ENCODE results near the gene CCDC14. TPM values are rescaled to one million over a fixed set of nuclear protein-coding genes. Genes with fewer than 3 reads are reported as not detected.
A peak's percentile ranks its signal among the peaks of the same experiment; 100 is the strongest.

CCDC14 gene
- total and polyA plus RNA-seq, 2 of the 4 experiments (the other 2 are of a cell fraction): 82.1 to 109 TPM

GRCh38 chr3:123914829-123915228, 46.2 kb downstream of the CCDC14 start:
- no peak overlapping the region for H2AK9ac ChIP-seq (replicated peaks; ENCODE audit: low read depth, low read length, poor library complexity)
- H3K36me3 ChIP-seq (ENCODE audit: control insufficient read depth, insufficient read depth, low read length): peaks cover 19% of the 10 kb centered on the region
- H3K4me1 ChIP-seq (ENCODE audit: control insufficient read depth, insufficient read depth, low read length): no peaks in the 10 kb centered on the region
- no peak overlapping the region for H3K27ac ChIP-seq (ENCODE audit: insufficient read depth, low read length)
- H2AFZ ChIP-seq (replicated peaks; ENCODE audit: low read length, poor library complexity): no peak overlapping the region
- ChIA-PET POLR2A (ENCODE audit: unreplicated experiment) (no interaction called here), CTCF (no interaction called here)
- no peak overlapping the region for H3K14ac ChIP-seq (replicated peaks; ENCODE audit: low read depth, low read length)
- H3K9me1 ChIP-seq (ENCODE audit: insufficient read depth, low read length): peaks cover 13% of the 10 kb centered on the region; the same call in 1 of the 2 replicates
- no peaks in the 10 kb centered on the region for H3K9me3 ChIP-seq (ENCODE audit: control insufficient read depth, insufficient read depth, low read length)
- H2BK5ac ChIP-seq (ENCODE audit: low read depth, low read length, poor library complexity, severe bottlenecking): no peak overlapping the region
- WGBS, 2 experiments (ENCODE audit: extremely low coverage in 2 of 2, insufficient read length in 1 of 2): no CpG with 5 or more reads among the region's 5 CpGs
- H3K9ac ChIP-seq (ENCODE audit: low read depth, low read length): no peak overlapping the region
- no peak overlapping the region for H4K5ac ChIP-seq (ENCODE audit: low read depth, low read length)
- ATAC-seq (ENCODE audit: low read depth) (no peak), DNase-seq (no peak)
- no peak overlapping the region for H3K23ac ChIP-seq (ENCODE audit: low read depth, low read length)
- no peak overlapping the region for H3K4me3 ChIP-seq (ENCODE audit: insufficient read depth, low read depth, low read length)
- H3K79me1 ChIP-seq (ENCODE audit: low read depth in 1 of 2, low read length in 2 of 2): peaks cover 5 to 15% of the 10 kb centered on the region in 2 experiments
- no peaks in the 10 kb centered on the region for H4K20me1 ChIP-seq (ENCODE audit: insufficient read depth, low read length)
- H2AK5ac ChIP-seq (ENCODE audit: low read depth, low read length): no peak overlapping the region
- no peak overlapping the region for H2BK15ac ChIP-seq (ENCODE audit: low read depth, low read length)
- H4K91ac ChIP-seq (ENCODE audit: insufficient read depth, low read depth, low read length): no peak overlapping the region
- intact Hi-C loops (cut with micrococcal nuclease) (no loop called here), in situ Hi-C loops (cut with MboI; ENCODE audit: low sequenced_read_pairs) (no loop called here), dilution Hi-C loops (cut with HindIII; ENCODE audit: low sequenced_read_pairs, unreplicated experiment) (no loop called here)
- no peak overlapping the region for H3K18ac ChIP-seq (ENCODE audit: low read depth, low read length)
- no peaks in the 10 kb centered on the region for H3K27me3 ChIP-seq (ENCODE audit: control insufficient read depth, insufficient read depth, low read length)
- TF ChIP-seq SMC3 (IDR thresholded peaks at IDR 0.05; ENCODE audit: low read depth, low read length) (no peak), NFE2L2 (IDR thresholded peaks at IDR 0.05; ENCODE audit: low read depth, low read length) (no peak), CEBPB (IDR thresholded peaks at IDR 0.05; ENCODE audit: low read depth, low read length) (no peak), MXI1 (IDR thresholded peaks at IDR 0.05; ENCODE audit: borderline replicate concordance, low read depth, low read length) (no peak), BHLHE40 (IDR thresholded peaks at IDR 0.05; ENCODE audit: low read depth, low read length) (no peak), RAD21 (IDR thresholded peaks at IDR 0.05; ENCODE audit: low read length) (no peak), ELK1 (IDR thresholded peaks at IDR 0.05; ENCODE audit: borderline replicate concordance, low read depth, low read length) (no peak), FOS (IDR thresholded peaks at IDR 0.05; ENCODE audit: low read depth, low read length) (no peak), POLR2A (IDR thresholded peaks at IDR 0.05; ENCODE audit: low read depth, low read length) (no peak), MAFK (IDR thresholded peaks at IDR 0.05; ENCODE audit: low read depth, low read length) (no peak), MAZ (IDR thresholded peaks at IDR 0.05; ENCODE audit: borderline replicate concordance, low read depth, low read length) (no peak), RFX5 (IDR thresholded peaks at IDR 0.05; ENCODE audit: low read depth, low read length) (no peak), CHD1 (IDR thresholded peaks at IDR 0.05; ENCODE audit: low read depth, low read length) (no peak), RCOR1 (IDR thresholded peaks at IDR 0.05; ENCODE audit: insufficient replicate concordance, low read length) (no peak)
- TF ChIP-seq, protein P1, sequence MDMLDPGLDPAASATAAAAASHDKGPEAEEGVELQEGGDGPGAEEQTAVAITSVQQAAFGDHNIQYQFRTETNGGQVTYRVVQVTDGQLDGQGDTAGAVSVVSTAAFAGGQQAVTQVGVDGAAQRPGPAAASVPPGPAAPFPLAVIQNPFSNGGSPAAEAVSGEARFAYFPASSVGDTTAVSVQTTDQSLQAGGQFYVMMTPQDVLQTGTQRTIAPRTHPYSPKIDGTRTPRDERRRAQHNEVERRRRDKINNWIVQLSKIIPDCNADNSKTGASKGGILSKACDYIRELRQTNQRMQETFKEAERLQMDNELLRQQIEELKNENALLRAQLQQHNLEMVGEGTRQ (IDR thresholded peaks at IDR 0.05; ENCODE audit: low read depth, low read length): no peak
- TF ChIP-seq, protein P2, sequence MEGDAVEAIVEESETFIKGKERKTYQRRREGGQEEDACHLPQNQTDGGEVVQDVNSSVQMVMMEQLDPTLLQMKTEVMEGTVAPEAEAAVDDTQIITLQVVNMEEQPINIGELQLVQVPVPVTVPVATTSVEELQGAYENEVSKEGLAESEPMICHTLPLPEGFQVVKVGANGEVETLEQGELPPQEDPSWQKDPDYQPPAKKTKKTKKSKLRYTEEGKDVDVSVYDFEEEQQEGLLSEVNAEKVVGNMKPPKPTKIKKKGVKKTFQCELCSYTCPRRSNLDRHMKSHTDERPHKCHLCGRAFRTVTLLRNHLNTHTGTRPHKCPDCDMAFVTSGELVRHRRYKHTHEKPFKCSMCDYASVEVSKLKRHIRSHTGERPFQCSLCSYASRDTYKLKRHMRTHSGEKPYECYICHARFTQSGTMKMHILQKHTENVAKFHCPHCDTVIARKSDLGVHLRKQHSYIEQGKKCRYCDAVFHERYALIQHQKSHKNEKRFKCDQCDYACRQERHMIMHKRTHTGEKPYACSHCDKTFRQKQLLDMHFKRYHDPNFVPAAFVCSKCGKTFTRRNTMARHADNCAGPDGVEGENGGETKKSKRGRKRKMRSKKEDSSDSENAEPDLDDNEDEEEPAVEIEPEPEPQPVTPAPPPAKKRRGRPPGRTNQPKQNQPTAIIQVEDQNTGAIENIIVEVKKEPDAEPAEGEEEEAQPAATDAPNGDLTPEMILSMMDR (conservative IDR thresholded peaks at IDR 0.05; ENCODE audit: low read depth, low read length): no peak
- no peak overlapping the region for H3K4me2 ChIP-seq (ENCODE audit: low read depth, low read length)
- H2BK20ac ChIP-seq (ENCODE audit: low read depth, low read length): no peak overlapping the region
- no peak overlapping the region for H3K4ac ChIP-seq (ENCODE audit: low read depth, low read length)
- no peak overlapping the region for H3K56ac ChIP-seq (ENCODE audit: extremely low read depth, insufficient read depth, low read length)
- no peak overlapping the region for H2BK120ac ChIP-seq (ENCODE audit: low read depth, low read length)
- H4K8ac ChIP-seq (ENCODE audit: low read depth in 2 of 2, low read length in 2 of 2): no peak overlapping the region
- BruUV-seq (replicated peaks): TSS peak; percentile 92
